ENCODE results near the gene TPX2.

TPX2 gene

GRCh38 chr20:31749223-31749622 is 10.1 kb downstream of the TPX2 start:
- H3K4me3 ChIP-seq (ENCODE audit: low read length): no peak overlapping the region
- no peak for DNase-seq (ENCODE audit: low read depth, low spot score)

- DNase-seq (ENCODE audit: low read depth, low spot score): no peak
- H3K4me3 ChIP-seq (ENCODE audit: low read length): no peak overlapping the region
Observed at GRCh38 chr20:31751126-31751525, 12.0 kb downstream of the TPX2 start.

DNA sequence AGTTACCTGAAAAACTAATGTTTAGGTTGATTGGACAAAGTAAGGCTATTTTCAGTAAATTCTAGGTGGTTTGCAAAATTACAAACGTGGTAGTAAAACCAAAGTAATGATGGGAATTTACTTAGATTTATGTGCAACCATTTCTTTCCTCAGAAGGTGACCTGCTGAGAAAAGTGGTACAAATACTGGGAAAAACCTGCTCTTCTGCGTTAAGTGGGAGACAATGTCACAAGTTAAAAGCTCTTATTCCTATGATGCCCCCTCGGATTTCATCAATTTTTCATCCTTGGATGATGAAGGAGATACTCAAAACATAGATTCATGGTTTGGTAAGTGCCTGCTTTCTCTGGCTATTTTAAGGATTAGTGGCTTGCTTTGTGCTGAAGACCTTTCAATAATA is 18.2 kb downstream of the TPX2 start:
- H3K4me3 ChIP-seq (ENCODE audit: low read length): no peak overlapping the region
- DNase-seq (ENCODE audit: low read depth, low spot score): no peak

GRCh38 chr20:31758521-31758920 is 19.4 kb downstream of the TPX2 start:
- DNase-seq (ENCODE audit: low read depth, low spot score): no peak

DNA sequence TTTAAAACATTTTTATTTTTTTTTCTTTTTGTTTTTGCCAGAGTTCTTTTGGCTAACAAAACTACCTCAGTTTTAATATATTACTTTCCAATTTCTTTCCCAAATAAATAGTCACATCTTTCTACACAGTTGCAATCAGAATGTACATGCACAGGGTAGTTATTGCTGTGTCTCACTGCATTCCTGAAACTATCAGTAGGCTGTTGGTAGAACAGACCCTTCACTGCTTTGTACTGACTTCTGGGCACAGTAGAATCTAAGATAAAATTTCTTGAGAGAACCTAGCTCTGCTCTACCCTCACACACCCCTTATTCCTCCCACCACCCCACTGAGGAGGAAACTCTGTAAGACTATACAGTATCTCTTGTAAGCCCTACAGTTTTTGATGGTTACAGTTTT is 19.9 kb downstream of the TPX2 start:
- DNase-seq (ENCODE audit: low read depth, low spot score): no peak
- H3K4me3 ChIP-seq (ENCODE audit: low read length): no peak overlapping the region

More at GRCh38 chr20:31758521-31758920, 19.4 kb downstream of the TPX2 start:
- no peak overlapping the region for H3K4me3 ChIP-seq (ENCODE audit: low read length)

DNA sequence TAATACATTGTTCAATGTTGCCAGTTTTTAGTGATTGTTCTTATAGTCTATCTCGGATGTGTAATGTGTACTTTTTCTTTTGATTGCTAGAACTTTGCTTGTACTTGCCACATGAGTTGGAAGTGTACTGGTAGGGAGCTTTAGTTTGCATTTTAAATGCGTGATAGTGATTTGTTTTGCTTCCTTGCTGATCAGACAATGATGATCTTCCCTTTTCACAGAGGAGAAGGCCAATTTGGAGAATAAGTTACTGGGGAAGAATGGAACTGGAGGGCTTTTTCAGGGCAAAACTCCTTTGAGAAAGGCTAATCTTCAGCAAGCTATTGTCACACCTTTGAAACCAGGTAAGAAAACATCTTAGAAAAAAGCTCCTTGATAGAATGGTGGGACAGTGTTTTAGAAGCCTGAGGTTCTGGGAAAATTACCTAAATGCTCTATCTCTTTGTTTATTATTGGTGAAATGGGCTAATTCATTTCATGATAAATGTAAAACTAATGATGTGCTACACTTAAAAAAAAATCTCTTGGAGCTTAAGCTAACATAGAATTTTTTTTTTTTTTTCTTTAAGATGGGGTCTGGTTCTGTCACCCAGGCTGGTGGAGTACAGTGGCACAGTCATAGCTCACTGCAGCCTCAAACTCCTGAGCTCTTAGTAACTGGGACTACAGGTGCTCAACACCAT is 20.9 kb downstream of the TPX2 start:
- no peak for DNase-seq (ENCODE audit: low read depth, low spot score)

DNA sequence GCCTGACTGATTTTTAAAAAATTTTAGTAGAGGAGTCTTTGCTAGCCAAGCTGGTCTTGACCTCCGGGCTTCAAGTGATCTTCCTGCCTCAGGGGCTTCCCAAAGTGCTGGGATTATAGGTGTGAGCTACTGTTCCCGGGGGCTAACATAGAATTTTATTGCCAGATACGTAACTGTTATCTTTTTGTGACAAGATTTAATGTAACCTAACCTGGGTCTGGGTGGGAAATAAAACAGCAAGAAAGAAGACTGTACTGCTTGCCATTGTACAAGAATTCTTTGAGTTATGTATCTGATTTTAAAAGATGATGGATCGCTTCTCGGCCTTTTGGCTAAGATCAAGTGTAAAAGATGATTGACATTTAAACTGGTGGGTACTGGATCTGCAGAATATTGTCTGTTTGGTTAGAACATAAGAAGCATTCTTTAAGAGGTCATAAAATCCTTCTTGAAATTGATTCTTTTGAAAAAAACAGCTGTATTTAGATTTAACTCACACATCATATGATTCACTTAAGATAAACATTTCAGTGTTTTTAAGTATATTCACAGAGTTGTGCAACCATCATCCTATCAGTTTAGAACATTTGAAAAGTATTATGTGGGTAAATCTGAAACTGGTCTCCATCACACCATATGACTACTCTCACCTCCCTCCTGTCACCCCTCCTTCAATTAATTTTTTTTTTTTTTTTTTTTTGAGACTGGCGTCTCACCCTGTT is 21.6 kb downstream of the TPX2 start:
- H3K4me3 ChIP-seq (ENCODE audit: low read length): no peak overlapping the region
- no peak for DNase-seq (ENCODE audit: low read depth, low spot score)

More for the DNA sequence above, 20.9 kb downstream of the TPX2 start:
- no peak overlapping the region for H3K4me3 ChIP-seq (ENCODE audit: low read length)

- no peak overlapping the region for H3K4me3 ChIP-seq (ENCODE audit: low read length)
- DNase-seq (ENCODE audit: low read depth, low spot score): no peak
Observed at GRCh38 chr20:31764641-31765305, 25.7 kb downstream of the TPX2 start.

DNA sequence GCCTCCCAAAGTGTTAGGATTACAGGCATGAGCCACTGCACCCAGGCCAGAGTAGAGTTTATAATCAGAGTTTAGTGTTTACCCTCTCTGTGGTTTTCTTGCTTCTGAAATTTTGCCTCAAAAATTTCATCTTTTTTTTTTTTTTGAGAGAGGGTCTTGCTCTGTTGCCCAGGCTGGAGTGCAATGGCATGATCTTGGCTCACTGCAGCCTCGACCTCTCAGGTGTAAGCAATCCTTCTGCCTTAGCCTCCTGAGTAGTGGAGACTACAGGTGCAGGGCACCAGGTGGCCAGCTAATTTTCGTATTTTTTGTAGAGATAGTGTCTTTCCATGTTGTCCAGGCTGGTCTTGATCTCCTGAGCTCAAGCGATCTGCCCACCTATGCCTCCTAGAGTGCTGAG is 28.7 kb downstream of the TPX2 start:
- no peak for DNase-seq (ENCODE audit: low read depth, low spot score)

GRCh38 chr20:31769681-31770080 is 30.6 kb downstream of the TPX2 start:
- no peak for DNase-seq (ENCODE audit: low read depth, low spot score)
- no peak overlapping the region for H3K4me3 ChIP-seq (ENCODE audit: low read length)

More for the DNA sequence above, 28.7 kb downstream of the TPX2 start:
- no peak overlapping the region for H3K4me3 ChIP-seq (ENCODE audit: low read length)

GRCh38 chr20:31770243-31770642 is 31.2 kb downstream of the TPX2 start:
- no peak overlapping the region for H3K4me3 ChIP-seq (ENCODE audit: low read length)

DNA sequence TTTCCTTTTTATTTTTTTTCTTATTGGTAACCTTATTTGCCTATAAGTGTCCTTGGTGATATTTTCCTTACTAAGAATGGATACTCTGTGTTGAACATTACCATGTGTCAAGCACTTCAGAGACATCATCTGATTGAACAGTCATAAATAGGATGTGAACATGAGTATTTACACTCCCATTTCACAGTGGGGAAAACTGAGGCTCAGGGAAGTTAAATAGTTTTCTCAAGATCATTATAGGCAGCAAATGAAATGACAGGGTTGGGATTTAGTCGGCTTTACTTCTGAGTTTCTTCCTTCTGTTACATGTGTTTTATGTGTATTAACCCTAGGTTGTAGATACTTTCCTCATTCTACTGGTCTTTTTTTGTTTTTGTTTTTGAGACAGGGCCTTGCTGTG is 35.3 kb downstream of the TPX2 start:
- DNase-seq (ENCODE audit: low read depth, low spot score): no peak
- no peak overlapping the region for H3K4me3 ChIP-seq (ENCODE audit: low read length)

More at GRCh38 chr20:31770243-31770642, 31.2 kb downstream of the TPX2 start:
- no peak for DNase-seq (ENCODE audit: low read depth, low spot score)

DNA sequence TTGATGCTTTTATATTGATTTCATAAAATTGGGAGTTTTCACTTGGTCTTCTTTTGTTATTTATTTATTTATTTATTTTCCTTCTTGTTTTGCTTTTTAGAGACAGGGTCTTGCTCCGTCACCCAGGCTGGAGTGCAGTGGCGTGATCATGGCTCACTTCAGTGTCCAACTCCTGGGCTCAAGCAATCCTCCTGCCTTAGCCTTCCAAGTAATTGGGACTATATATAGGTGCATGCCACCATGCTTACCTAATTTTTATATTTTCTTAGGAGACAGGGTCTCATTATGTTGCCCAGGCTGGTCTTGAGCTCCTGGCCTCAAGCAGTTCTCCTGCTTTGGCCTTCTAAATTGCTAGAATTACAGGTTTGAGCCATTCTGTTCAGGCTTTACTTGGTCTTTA is 41.7 kb downstream of the TPX2 start:
- no peak for DNase-seq (ENCODE audit: low read depth, low spot score)
- no peak overlapping the region for H3K4me3 ChIP-seq (ENCODE audit: low read length)

- no peak overlapping the region for H3K4me3 ChIP-seq (ENCODE audit: low read length)
- no peak for DNase-seq (ENCODE audit: low read depth, low spot score)
Observed at GRCh38 chr20:31781945-31782344, 42.9 kb downstream of the TPX2 start.

- no peak overlapping the region for H3K4me3 ChIP-seq (ENCODE audit: low read length)
- DNase-seq (ENCODE audit: low read depth, low spot score): no peak
Observed at GRCh38 chr20:31784354-31785044, 45.4 kb downstream of the TPX2 start.

- H3K4me3 ChIP-seq (ENCODE audit: low read length): no peak overlapping the region
- no peak for DNase-seq (ENCODE audit: low read depth, low spot score)
Observed at GRCh38 chr20:31785089-31785488, 46.0 kb downstream of the TPX2 start.

DNA sequence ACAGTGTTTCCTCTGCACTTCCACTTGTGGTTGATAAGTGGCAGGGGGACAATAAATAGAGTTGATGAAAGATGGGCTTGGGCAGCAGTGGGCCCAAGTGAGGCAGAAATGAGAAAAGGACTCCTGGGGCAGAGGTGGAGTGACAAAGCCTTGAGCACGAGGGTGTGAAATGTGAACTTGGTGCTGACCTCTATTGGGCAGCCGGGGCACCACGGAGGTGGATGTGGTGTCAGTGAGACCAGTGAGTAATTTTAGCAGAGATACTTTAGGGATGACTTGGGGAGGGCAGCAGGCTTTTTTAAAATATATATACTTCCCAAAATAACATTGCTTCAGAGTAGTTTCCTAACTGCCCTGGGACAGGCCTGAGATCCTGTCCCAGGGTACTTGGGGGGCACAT is 49.5 kb downstream of the TPX2 start:
- no peak overlapping the region for H3K4me3 ChIP-seq (ENCODE audit: low read length)
- no peak for DNase-seq (ENCODE audit: low read depth, low spot score)

- no peak for DNase-seq (ENCODE audit: low read depth, low spot score)
- H3K4me3 ChIP-seq (ENCODE audit: low read length): no peak overlapping the region
Observed at GRCh38 chr20:31790401-31790800, 51.3 kb downstream of the TPX2 start.

DNA sequence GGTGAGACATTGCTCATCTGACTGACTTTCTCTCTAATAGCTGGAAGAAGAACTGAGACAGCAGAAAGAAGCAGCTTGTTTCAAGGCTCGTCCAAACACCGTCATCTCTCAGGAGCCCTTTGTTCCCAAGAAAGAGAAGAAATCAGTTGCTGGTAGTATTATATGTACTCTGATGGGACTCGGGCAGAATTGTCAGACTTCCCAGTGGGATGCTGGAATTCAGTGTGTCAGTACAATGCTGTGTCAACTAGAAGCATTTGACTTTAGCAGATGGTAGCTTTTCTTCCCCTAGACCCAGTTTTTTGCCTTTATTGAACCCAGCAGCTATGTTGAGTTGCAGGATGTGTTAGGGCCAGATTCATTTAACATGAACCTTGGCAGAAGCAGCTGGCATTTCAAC is 58.3 kb downstream of the TPX2 start:
- DNase-seq (ENCODE audit: low read depth, low spot score): no peak
- H3K4me3 ChIP-seq (ENCODE audit: low read length): no peak overlapping the region

DNA sequence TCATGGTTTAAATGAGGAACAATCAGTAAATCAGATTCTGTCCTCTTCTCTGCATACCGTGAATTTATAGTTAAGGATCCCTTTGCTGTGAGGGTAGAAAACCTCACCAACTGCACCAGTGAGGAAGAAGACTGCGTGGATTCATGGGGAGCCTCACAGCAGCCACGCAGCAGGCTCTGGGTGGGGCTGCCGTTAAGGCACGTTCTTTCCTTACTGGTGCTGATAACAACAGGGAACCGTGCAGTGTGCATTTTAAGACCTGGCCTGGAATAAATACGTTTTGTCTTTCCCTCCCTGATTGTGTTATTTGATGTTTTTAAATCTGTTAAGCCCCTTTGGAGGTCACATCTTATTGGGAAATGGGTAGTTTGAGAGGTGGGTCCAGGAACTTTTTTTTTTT is 62.4 kb downstream of the TPX2 start:
- DNase-seq (ENCODE audit: low read depth, low spot score): no peak
- no peak overlapping the region for H3K4me3 ChIP-seq (ENCODE audit: low read length)

Measured in Jurkat, Clone E6-1 (cell line).